ENCODE results near the gene TPK1.
"Not testable (repeated sequence)": the region's sequence is repeated elsewhere in the genome, so short reads cannot be mapped to it uniquely, and the experiment has no call there.

Gene TPK1

DNA sequence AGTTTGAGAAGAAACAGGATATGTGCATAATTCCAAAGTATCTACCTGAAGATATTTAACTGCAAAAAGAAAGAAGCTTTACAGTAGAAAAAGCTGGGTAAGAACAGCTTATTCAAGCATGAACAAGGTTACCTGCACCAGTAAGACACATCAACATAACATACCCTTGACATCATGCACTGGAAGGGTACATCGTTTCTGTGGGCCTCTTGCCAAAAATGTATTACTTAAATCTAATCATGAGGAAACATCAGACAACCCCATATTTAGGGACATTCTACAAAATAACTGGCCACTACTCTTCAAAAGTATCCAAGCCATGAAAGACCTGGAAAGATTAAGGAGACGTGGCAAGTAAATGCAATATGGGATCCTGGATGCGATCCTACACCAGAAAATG, 18.9 kb downstream of the TPK1 start:
- no peak for DNase-seq (ENCODE audit: low read depth)
- TF ChIP-seq, protein P1, sequence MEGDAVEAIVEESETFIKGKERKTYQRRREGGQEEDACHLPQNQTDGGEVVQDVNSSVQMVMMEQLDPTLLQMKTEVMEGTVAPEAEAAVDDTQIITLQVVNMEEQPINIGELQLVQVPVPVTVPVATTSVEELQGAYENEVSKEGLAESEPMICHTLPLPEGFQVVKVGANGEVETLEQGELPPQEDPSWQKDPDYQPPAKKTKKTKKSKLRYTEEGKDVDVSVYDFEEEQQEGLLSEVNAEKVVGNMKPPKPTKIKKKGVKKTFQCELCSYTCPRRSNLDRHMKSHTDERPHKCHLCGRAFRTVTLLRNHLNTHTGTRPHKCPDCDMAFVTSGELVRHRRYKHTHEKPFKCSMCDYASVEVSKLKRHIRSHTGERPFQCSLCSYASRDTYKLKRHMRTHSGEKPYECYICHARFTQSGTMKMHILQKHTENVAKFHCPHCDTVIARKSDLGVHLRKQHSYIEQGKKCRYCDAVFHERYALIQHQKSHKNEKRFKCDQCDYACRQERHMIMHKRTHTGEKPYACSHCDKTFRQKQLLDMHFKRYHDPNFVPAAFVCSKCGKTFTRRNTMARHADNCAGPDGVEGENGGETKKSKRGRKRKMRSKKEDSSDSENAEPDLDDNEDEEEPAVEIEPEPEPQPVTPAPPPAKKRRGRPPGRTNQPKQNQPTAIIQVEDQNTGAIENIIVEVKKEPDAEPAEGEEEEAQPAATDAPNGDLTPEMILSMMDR (IDR thresholded peaks at IDR 0.05; ENCODE audit: low read length, missing control alignments), result no peak
- no peak overlapping the region for H3K4me3 ChIP-seq (replicated peaks; ENCODE audit: low read depth, low read length)

DNA sequence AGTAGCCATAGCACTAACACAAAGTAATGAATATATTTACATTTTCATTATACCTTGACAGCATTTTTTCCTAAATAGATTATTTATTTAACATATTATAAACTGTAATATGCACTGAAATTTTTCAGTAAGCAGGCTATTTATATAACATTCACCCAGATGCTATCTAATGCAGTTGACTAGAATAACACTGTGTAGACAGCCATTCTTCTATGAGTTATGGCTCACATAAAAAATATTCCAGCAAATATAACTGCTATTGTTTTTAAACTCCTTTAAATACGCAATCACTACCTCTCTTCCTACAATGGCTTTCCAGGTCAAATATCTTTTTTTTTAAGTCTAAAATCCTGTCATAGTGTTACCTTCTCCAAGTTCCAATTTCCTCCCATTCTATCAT, 21.6 kb downstream of the TPK1 start:
- TF ChIP-seq, protein P1 (IDR thresholded peaks at IDR 0.05; ENCODE audit: low read length, missing control alignments), result no peak
- no peak overlapping the region for H3K4me3 ChIP-seq (replicated peaks; ENCODE audit: low read depth, low read length)
- DNase-seq (ENCODE audit: low read depth), result no peak

DNA sequence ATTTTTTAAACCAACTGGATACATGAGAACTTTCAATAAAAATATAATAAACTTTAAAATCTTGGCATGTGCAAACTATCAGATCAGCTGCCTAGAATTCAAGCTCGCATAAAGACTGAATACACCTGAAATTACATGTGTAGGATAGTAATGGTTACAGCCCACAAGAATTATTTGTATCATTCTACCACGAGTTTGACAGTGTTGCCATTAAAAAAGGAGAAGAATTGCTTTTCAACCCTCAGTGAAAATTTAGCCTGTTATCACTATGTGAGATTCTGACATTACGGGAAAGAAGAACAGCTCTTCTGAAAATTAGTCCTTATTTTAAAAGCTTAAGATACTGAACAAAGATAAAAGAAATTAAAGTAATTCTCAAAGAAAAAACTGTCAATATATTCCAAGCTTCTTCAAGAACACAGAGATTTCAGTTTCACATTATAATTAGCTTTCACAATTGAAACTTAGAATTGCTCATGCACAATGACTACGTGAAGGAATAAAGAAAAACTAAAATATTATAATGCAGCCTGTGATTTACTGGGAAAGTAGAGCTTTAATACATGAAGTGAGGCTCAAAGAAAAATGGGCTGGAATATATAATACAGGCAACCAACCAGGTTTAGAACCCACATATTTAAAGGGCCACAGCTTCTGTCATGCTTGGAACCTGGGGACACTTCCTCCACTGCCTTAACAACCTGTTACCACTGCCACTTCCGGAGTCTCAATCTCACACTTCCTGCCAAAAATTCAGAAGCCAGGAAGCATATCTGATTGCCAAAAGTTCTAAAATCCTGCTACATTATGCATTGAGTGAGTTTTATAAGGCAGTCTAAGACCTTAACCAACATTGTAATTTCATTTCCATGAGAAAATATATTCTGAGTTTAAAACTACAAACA, 23.2 kb downstream of the TPK1 start:
- no peak overlapping the region for H3K4me3 ChIP-seq (replicated peaks; ENCODE audit: low read depth, low read length)
- DNase-seq (ENCODE audit: low read depth), result no peak
- TF ChIP-seq, protein P1 (IDR thresholded peaks at IDR 0.05; ENCODE audit: low read length, missing control alignments), result no peak

DNA sequence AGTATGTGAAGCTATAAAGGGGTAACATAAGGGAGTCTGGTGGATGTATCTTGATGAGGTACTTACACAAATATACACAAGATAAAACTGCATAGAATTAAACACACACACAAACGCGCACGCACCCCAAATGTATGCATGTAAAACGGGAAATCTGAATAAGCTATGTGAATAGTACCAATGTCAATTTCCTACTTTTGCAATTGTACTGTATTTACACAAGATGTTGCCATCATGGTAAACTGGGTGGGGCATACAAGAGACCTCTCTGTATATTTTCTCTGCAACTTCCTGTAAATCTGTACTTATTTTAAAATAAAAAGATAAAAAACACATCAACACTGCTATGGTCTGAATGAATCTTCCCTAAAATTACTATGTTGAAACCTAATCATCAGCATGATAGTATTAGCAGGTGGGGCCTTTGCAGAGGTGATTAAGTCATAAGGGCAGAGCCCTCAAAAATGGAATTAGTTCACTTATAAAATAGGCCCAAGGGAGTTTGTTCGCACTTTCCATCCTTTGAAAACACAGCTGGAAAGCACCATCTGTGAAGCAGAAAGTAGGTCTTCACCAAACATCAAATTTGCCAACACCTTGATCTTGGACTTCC, 30.1 kb downstream of the TPK1 start:
- no peak overlapping the region for H3K4me3 ChIP-seq (replicated peaks; ENCODE audit: low read depth, low read length)
- TF ChIP-seq, protein P1 (IDR thresholded peaks at IDR 0.05; ENCODE audit: low read length, missing control alignments), result no peak
- DNase-seq (ENCODE audit: low read depth), result no peak

DNA sequence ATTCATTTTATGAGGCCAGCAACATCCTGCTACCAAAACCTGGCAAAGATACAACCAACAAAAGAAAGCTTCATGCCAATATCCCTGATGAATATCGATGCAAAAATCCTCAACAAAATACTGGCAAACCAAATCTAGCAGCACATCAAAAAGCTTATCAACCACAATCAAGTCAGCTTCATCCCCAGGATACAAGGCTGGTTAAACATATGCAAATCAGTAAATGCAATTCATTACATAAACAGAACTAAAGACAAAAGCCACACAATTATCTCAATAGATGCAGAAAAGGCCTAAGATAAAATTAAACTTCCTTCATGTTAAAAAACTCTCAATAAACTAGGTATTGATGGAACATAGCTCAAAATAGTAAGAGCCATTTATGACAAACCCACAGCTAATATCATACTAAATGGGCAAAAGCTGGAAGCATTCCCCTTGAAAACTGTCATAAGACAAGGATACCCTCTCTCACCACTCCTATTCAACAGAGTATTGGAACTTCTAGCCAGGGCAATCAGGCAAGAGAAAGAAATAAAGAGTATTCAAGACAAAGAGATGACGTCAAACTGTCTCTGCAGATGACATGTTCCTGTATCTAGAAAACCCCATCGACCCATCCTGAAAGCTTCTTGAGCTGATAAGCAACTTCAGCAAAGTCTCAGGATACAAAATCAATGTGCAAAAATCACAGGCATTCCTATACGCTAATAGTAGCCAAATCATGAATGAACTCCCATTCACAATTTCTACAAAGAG, 35.0 kb downstream of the TPK1 start:
- not testable (repeated sequence) for H3K4me3 ChIP-seq (replicated peaks; ENCODE audit: low read depth, low read length); DNase-seq (ENCODE audit: low read depth)

DNA sequence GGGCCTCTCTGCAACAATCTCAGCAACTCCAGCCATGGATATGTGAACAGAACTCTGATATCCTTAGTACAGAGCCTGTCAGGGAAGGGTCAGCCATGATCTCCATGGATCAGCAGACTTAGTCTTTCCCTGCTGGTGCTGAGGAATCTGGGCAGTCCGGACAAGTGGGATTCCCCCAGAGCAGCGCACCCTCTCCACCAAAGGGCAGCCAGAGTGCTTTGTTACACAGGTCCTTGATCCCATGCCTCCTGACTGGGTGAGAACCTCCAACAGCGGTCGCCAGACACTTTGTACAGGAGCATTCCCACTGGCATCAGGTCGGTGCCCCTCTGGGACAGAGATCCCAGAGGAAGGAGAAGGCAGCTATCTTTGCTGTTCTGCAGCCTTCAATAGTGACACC, 38.9 kb downstream of the TPK1 start:
- DNase-seq (ENCODE audit: low read depth), result no peak
- TF ChIP-seq, protein P1 (IDR thresholded peaks at IDR 0.05; ENCODE audit: low read length, missing control alignments), result no peak
- H3K4me3 ChIP-seq (replicated peaks; ENCODE audit: low read depth, low read length), result no peak overlapping the region

DNA sequence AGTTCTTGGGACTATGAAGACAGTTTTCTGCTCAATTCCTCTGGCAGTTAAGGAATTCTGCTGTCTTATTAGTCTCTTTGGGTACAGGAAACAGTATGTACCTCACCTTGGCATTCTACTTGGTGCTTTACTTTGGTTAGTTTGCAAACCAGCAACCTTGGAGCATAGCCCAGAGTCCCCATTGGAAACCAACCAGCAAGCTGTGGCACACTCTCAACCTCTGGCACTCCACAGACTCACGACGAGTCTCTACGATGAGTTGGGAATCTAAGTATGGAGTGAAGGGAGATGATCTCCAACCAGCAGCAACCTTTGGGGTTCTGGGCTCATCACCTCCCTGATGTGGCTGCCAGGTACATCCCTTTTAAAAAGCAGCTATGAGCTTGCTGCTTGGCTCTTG, 43.8 kb downstream of the TPK1 start:
- H3K4me3 ChIP-seq (replicated peaks; ENCODE audit: low read depth, low read length), result no peak overlapping the region
- TF ChIP-seq, protein P1 (IDR thresholded peaks at IDR 0.05; ENCODE audit: low read length, missing control alignments), result no peak
- DNase-seq (ENCODE audit: low read depth), result no peak
